ENCODE measurements around the gene RASAL2.
A peak's percentile ranks its signal among the peaks of the same experiment; 100 is the strongest.

The RASAL2 gene

DNA sequence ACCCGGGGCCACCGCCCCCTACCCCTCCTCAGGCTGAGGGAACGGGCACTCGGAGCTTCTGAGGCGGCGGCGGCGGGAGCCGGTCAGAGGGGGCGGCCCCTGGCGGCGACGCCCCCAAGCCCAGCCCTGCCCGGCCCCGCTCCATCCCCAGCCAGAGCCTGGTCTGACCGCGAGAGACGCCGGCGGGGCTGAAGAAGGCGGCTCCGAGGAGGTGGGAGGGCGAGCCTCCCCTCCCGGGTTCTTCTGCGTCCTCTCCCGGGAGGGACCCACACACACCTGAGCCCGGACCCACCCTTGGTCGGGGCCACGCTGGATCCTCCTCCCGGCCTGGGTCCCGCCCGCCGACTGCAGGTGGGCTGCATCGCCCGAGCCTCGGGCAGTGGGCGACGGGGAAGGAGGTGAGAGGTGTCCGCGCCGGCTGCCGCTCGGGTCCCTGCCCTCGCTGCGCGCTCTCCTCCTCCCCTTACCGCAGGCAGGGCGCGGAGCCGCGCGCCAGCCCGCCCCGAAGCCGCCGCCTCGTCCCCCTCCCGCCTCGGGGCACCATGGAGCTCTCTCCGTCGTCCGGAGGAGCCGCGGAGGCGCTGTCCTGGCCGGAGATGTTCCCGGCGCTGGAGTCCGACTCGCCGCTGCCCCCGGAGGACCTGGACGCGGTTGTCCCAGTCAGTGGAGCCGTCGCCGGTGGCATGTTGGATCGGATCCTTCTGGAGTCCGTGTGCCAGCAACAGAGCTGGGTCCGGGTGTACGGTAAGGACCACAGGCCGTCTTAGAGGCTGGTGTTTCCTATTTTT lies at the start of gene RASAL2:
RASAL2 (plus strand) TSS at position 154 of the 788 bp plus-strand sequence; CDS start at position 543, 389 bp downstream.
- TF ChIP-seq, protein P1, sequence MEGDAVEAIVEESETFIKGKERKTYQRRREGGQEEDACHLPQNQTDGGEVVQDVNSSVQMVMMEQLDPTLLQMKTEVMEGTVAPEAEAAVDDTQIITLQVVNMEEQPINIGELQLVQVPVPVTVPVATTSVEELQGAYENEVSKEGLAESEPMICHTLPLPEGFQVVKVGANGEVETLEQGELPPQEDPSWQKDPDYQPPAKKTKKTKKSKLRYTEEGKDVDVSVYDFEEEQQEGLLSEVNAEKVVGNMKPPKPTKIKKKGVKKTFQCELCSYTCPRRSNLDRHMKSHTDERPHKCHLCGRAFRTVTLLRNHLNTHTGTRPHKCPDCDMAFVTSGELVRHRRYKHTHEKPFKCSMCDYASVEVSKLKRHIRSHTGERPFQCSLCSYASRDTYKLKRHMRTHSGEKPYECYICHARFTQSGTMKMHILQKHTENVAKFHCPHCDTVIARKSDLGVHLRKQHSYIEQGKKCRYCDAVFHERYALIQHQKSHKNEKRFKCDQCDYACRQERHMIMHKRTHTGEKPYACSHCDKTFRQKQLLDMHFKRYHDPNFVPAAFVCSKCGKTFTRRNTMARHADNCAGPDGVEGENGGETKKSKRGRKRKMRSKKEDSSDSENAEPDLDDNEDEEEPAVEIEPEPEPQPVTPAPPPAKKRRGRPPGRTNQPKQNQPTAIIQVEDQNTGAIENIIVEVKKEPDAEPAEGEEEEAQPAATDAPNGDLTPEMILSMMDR (IDR thresholded peaks at IDR 0.05; ENCODE audit: insufficient read depth, low read depth, low read length, missing control alignments): no peak
- peak; percentile 64 for DNase-seq (ENCODE audit: low read depth)

DNA sequence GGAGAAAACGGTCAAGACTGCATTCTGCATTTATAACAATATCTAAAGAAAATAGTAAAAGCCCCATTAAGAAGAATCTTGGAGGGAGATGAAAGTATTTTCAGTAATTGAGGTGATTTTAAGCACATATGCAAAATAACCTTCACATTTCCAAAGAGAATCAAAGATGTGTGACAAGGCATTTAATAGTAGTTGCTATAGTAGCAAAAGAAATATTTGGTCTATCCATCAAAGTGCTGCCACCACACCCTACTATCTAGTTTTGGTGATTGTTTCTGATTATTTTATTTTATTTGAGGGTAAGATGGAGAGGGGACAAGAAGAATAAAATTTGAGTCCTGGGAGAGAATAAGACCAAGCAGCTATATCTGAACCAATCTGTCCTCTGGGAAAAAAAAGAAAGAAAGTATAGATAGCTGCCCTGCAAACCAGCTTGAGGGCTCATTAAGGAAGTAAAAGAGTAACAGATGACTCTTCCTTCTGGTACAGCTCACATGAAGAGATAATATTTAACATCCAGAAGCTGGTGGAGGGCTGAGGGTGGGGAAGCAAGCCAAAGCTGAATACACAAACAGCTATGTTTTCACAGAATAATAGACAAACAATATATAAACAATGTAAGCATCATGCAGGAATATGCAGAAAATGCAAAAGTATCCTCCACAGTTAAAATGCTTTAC lies 47.2 kb upstream of the RASAL2 start:
- no peak overlapping the region for H3K4me3 ChIP-seq (ENCODE audit: low read length)
- no peak for DNase-seq (ENCODE audit: low read depth)
- TF ChIP-seq, protein P1 (IDR thresholded peaks at IDR 0.05; ENCODE audit: insufficient read depth, low read depth, low read length, missing control alignments): no peak

More for the DNA sequence above, at the start of gene RASAL2:
- H3K4me3 ChIP-seq (ENCODE audit: low read length): peak within 1 kb of the TSS; percentile 90

DNA sequence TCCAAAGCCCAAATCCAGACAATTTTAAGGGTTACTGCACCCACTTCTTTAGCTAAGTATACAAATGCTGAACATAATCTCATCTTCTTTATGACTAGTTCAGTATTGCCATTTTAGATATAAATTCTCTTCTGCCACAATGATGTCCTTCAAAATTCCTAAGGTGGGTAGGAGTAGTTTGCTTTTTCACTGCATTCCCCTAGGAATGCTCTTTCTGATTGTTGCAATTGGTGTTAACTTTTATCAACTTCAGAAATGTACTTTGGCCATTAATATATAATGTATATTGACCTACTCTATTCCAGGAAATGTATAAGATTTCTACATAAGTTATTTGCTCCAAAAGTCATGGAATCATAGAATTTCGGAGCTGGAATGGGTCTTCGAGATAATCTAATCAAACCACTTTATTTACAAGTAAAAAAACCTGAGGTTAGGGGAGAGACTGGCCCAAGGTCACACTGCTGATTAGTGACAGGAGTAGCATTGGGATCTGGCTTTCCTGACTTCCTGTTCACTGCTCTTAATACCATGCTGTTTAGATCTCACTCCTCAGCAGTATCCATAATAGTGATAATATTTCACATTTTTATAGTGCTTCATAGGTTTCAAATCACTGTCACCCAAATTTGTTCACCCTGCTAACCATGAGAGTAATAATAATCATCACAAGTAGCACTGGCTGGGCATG lies 46.4 kb upstream of the RASAL2 start:
- no peak overlapping the region for H3K4me3 ChIP-seq (ENCODE audit: low read length)
- no peak for DNase-seq (ENCODE audit: low read depth)
- TF ChIP-seq, protein P1 (IDR thresholded peaks at IDR 0.05; ENCODE audit: insufficient read depth, low read depth, low read length, missing control alignments): no peak

DNA sequence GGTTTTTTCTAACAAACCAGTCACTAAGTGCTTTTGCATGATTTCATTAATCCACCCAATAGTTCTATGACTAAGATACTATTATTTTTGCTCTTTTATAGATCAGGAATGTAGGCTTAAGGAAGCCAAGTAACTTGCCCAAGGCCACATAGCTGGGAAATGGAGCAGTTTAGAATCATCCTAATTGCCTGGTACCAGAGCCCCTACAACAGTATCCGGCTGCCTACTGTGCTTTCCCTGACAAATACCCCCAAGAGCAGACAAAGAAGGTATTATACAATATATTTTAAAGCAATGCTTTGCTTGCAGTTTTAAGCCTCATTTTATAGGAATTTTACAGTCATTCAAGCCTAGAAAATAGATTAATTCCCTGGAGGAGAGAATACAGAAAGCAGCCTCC lies 45.5 kb upstream of the RASAL2 start:
- TF ChIP-seq, protein P1 (IDR thresholded peaks at IDR 0.05; ENCODE audit: insufficient read depth, low read depth, low read length, missing control alignments): no peak
- DNase-seq (ENCODE audit: low read depth): peak; percentile 71
- no peak overlapping the region for H3K4me3 ChIP-seq (ENCODE audit: low read length)

DNA sequence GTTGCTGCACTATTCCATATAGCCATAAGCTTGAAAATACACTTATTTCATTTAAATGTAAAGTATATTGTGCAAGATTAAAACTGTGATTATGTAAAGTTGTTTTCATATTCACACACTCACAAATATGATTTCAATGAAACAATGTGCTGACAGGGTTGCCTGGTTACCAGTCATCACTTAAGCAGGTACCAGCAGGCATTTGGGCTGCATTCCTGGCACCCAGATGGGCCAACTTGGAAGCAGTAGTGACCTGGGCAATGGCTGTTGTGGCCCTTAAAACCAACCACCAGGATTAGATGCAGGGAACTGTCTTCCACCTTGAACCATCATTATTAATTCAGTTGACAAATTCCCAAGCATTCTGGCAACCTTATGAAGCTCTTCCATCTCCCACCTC lies 45.0 kb upstream of the RASAL2 start:
- no peak overlapping the region for H3K4me3 ChIP-seq (ENCODE audit: low read length)
- peak; percentile 74 for DNase-seq (ENCODE audit: low read depth)
- TF ChIP-seq, protein P1 (IDR thresholded peaks at IDR 0.05; ENCODE audit: insufficient read depth, low read depth, low read length, missing control alignments): no peak

DNA sequence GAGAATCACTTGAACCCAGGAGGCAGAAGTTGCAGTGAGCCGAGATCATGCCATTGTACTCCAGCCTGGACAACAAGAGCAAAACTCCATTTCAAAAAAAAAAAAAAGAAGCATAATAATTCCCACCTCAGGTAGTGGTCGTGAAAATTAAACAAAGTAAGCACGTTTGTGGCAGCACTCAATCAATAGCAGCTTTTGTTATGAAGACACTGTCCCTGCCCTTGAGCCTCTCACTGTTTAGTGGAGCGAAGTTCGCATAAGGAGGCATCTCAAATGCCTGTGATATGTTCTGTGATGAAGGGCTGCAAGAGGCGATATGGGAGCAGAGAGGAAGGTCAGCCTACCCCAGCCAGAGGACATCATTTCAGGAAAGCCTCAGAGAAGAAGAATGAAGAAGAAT lies 43.8 kb upstream of the RASAL2 start:
- DNase-seq (ENCODE audit: low read depth): no peak
- no peak overlapping the region for H3K4me3 ChIP-seq (ENCODE audit: low read length)
- TF ChIP-seq, protein P1 (IDR thresholded peaks at IDR 0.05; ENCODE audit: insufficient read depth, low read depth, low read length, missing control alignments): no peak
